ENCODE measurements around the gene TEAD4.

The TEAD4 gene

GRCh38 chr12:3048540-3048939, 89.3 kb downstream of the TEAD4 start:
- TF ChIP-seq CTCF (IDR thresholded peaks at IDR 0.05; ENCODE audit: insufficient read depth, low read depth, low read length, missing control alignments), result no peak
- DNase-seq (ENCODE audit: low read depth), result no peak
- no peak overlapping the region for H3K4me3 ChIP-seq (ENCODE audit: low read length)

DNA sequence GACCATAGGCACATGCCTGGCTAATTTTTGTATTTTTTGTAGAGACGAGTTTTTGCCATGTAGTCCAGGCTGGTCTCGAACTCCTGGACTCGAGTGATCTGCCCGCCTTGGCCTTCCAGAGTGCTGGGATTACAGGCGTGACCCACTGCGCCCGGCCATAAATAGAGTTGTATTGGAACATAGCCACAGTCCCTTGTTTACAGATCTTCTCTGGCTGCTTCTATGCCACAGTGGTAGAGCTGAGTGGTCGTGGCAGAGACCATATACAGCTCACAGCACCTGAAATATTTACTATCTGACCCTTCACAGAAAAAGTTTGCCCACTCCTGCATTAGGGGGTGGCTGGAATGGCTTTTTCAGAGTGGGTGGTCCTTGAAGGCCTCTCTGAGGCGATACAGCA, 90.0 kb downstream of the TEAD4 start:
- no peak for DNase-seq (ENCODE audit: low read depth)
- no peak overlapping the region for H3K4me3 ChIP-seq (ENCODE audit: low read length)
- no peak for TF ChIP-seq CTCF (IDR thresholded peaks at IDR 0.05; ENCODE audit: insufficient read depth, low read depth, low read length, missing control alignments)

DNA sequence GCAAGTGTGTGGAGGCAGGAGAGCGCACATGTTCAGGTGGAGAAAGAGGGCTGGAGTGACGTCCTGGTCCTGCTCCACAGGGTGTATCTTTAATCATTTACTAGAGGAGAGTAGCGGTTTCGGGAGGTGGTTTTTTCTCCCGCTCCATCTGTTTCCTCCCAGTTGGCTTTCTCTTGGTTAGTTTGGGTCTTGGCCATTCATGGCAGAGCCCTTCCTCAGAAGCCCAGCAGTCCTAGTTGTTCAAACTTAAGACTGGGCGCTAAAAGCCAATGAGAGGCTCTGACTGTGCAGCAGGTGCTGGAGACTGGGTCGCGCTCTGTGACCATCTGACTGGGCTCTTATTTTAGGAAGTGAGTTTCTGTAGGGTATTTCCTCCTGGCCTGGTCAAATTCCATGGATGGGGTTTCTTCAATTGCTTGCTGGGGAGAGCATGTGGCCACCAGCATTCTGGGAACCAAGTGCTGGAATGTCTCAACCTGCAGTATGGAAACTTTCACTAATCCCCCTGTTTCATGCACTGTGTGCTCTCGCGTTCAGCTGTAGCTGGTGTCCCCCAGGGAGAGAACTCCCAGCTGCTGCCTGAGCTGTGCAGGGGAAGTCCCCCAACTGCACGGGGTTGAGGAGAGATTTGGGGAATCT, 90.5 kb downstream of the TEAD4 start:
- DNase-seq (ENCODE audit: low read depth), result no peak
- H3K4me3 ChIP-seq (ENCODE audit: low read length), result no peak overlapping the region
- TF ChIP-seq CTCF (IDR thresholded peaks at IDR 0.05; ENCODE audit: insufficient read depth, low read depth, low read length, missing control alignments), result no peak

- no peak overlapping the region for H3K4me3 ChIP-seq (ENCODE audit: low read length)
- no peak for DNase-seq (ENCODE audit: low read depth)
- TF ChIP-seq CTCF (IDR thresholded peaks at IDR 0.05; ENCODE audit: insufficient read depth, low read depth, low read length, missing control alignments), result no peak
Measured at GRCh38 chr12:3054374-3054773, 95.2 kb downstream of the TEAD4 start.

GRCh38 chr12:3055026-3055703, 96.0 kb downstream of the TEAD4 start:
- no peak overlapping the region for H3K4me3 ChIP-seq (ENCODE audit: low read length)
- TF ChIP-seq CTCF (IDR thresholded peaks at IDR 0.05; ENCODE audit: insufficient read depth, low read depth, low read length, missing control alignments), result no peak
- DNase-seq (ENCODE audit: low read depth), result no peak

DNA sequence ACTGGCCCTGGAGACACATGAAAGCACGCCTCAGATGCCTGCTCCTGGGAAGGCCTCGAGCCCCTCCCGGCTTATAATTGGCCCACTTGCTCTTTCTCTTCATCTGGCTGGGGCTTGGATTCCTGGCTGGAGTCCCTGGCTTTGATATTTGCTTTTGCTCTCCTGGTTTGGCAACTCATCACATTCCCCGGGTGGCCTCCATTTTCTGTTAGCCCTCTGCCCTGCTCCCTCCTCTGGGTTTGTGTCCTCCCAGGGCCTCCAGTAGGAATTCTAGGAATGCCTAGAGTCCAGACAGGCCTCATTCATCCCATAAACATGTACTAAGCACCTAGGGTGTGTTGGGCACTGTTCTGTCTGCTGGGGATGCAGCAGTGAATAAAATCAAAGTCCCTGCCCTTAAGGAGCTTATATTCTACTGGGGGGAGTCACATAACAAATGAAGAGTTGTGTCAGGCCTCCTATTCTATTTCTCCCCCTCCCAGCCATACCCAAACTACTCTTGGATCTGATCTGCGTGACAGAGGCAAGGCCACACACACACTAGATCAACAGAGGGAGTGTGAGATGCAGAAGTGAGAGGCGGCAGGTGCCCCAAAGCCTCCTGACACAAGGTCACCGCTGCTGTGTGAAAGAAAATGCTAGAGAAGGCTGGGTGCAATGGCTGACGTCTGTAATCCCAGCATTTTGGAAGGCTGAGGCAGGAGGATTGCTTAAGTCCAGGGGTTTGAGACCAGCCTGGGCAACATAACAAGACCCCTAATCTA, 96.7 kb downstream of the TEAD4 start:
- no peak for TF ChIP-seq CTCF (IDR thresholded peaks at IDR 0.05; ENCODE audit: insufficient read depth, low read depth, low read length, missing control alignments)
- H3K4me3 ChIP-seq (ENCODE audit: low read length), result no peak overlapping the region
- no peak for DNase-seq (ENCODE audit: low read depth)
